ENCODE measurements around the gene KIF22. TPM values are rescaled to one million over a fixed set of nuclear protein-coding genes. Genes with fewer than 3 reads are reported as not detected.

KIF22 gene
- total RNA-seq, 1 experiment from 2014 or later, result 87.6 TPM

DNA sequence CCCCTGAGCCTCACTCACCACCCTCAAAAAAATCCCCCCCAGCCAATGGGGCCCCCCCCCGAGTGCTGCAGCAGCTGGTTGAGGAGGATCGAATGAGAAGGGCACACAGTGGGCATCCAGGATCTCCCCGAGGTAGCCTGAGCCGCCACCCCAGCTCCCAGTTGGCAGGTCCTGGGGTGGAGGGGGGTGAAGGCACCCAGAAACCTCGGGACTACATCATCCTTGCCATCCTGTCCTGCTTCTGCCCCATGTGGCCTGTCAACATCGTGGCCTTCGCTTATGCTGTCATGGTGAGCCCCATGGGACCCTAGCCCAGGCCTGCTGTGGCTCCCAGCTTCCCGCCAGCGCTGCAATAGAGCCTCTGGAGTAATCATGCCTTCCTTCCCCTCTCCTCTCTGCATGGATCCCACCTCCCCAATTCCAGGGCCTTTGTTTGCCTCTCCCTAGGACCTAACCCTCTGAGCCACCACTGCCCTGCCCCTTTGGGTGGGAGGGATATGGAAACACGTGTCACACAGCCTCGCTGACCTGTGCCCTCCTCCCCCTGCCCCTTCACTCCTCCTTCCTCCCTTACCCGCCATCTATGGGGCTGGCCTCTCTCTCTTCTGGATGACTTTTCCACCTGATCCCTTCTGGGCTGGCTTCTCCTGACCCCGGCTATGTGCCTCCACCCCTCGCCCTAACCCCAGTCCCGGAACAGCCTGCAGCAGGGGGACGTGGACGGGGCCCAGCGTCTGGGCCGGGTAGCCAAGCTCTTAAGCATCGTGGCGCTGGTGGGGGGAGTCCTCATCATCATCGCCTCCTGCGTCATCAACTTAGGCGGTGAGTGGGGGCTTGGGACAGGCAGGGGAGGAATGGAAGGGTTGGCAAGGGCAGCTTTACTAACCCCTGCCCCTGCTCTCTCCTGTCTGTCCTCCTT is 23.4 kb downstream of the KIF22 start:
- no TSS peak for BruUV-seq (replicated peaks)
- CTCF ChIA-PET, result no interaction called here
- Histone ChIP-seq H3K4me1 (ENCODE audit: insufficient read depth, low read length) (peaks cover 44% of the 10 kb centered on the region), H4K20me1 (ENCODE audit: low read length) (no peaks in the 10 kb centered on the region), H3K27me3 (ENCODE audit: low read length) (no peaks in the 10 kb centered on the region), H3K9ac (ENCODE audit: low read length) (no peak overlapping the region), H3K4me3 (ENCODE audit: low read length) (no peak overlapping the region), H3F3A (ENCODE audit: low read length, unreplicated experiment) (peaks cover 3% of the 10 kb centered on the region), H3K36me3 (ENCODE audit: low read depth, low read length) (no peaks in the 10 kb centered on the region; the same call in none of the 2 replicates), H3K9me3 (ENCODE audit: low read length) (no peaks in the 10 kb centered on the region), H3K4me2 (ENCODE audit: low read length) (no peak overlapping the region), H3K79me2 (ENCODE audit: low read length) (peaks cover 40% of the 10 kb centered on the region), H2AFZ (ENCODE audit: low read length) (no peak overlapping the region), H3K9me2 (replicated peaks; ENCODE audit: low read length) (no peaks in the 10 kb centered on the region), H3K27ac (ENCODE audit: low read length) (no peak overlapping the region)
- ATAC-seq (no peak), DNase-seq (no peak)
- TF ChIP-seq EZH2 (IDR thresholded peaks at IDR 0.05; ENCODE audit: low read length, unreplicated experiment), result no peak
- TF ChIP-seq, protein P1, sequence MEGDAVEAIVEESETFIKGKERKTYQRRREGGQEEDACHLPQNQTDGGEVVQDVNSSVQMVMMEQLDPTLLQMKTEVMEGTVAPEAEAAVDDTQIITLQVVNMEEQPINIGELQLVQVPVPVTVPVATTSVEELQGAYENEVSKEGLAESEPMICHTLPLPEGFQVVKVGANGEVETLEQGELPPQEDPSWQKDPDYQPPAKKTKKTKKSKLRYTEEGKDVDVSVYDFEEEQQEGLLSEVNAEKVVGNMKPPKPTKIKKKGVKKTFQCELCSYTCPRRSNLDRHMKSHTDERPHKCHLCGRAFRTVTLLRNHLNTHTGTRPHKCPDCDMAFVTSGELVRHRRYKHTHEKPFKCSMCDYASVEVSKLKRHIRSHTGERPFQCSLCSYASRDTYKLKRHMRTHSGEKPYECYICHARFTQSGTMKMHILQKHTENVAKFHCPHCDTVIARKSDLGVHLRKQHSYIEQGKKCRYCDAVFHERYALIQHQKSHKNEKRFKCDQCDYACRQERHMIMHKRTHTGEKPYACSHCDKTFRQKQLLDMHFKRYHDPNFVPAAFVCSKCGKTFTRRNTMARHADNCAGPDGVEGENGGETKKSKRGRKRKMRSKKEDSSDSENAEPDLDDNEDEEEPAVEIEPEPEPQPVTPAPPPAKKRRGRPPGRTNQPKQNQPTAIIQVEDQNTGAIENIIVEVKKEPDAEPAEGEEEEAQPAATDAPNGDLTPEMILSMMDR (conservative IDR thresholded peaks at IDR 0.05; ENCODE audit: low read depth, low read length), result no peak
- no peak for TF ChIP-seq EZH2phosphoT487 (IDR thresholded peaks at IDR 0.05; ENCODE audit: borderline replicate concordance, low read length)
- POLR2A ChIA-PET (ENCODE audit: unreplicated experiment), result no interaction called here
- intact Hi-C loops (cut with micrococcal nuclease), result no loop called here

DNA sequence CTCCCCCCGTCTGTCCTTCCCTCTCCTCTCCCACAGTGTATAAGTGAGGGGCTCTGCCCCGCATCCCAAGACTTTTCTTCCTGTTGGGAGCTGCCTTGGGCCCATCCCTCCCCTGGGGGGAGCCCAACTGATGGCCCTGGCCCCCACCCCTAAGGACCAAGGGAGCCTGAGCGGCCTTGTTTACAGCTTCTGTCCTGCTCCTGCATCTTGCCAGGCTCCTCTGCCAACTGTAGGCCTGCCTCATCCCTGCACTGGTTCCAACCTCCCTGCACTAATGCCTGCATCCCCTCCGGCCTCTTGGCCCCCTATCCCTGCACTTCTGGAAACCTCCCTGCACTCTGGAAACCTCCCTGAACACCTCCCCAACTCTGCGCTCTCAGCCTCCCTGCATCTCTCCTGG is 24.0 kb downstream of the KIF22 start:
- H3K27ac ChIP-seq (ENCODE audit: low read length), result no peak overlapping the region
- H3K36me3 ChIP-seq (ENCODE audit: low read depth, low read length), result no peaks in the 10 kb centered on the region; the same call in none of the 2 replicates
- H3F3A ChIP-seq (ENCODE audit: low read length, unreplicated experiment), result peaks cover 3% of the 10 kb centered on the region
- TF ChIP-seq EZH2phosphoT487 (IDR thresholded peaks at IDR 0.05; ENCODE audit: borderline replicate concordance, low read length) (no peak), EZH2 (IDR thresholded peaks at IDR 0.05; ENCODE audit: low read length, unreplicated experiment) (no peak)
- TF ChIP-seq, protein P1 (conservative IDR thresholded peaks at IDR 0.05; ENCODE audit: low read depth, low read length), result no peak
- H4K20me1 ChIP-seq (ENCODE audit: low read length), result no peaks in the 10 kb centered on the region
- ChIA-PET CTCF (no interaction called here), POLR2A (ENCODE audit: unreplicated experiment) (no interaction called here)
- no peak for DNase-seq
- no peak overlapping the region for H3K4me2 ChIP-seq (ENCODE audit: low read length)
- H3K79me2 ChIP-seq (ENCODE audit: low read length), result peaks cover 34% of the 10 kb centered on the region
- H3K9me3 ChIP-seq (ENCODE audit: low read length), result no peaks in the 10 kb centered on the region
- H3K9me2 ChIP-seq (replicated peaks; ENCODE audit: low read length), result no peaks in the 10 kb centered on the region
- peaks cover 43% of the 10 kb centered on the region for H3K4me1 ChIP-seq (ENCODE audit: insufficient read depth, low read length)
- no peak overlapping the region for H2AFZ ChIP-seq (ENCODE audit: low read length)
- intact Hi-C loops (cut with micrococcal nuclease), result no loop called here
- H3K4me3 ChIP-seq (ENCODE audit: low read length), result no peak overlapping the region
- H3K9ac ChIP-seq (ENCODE audit: low read length), result no peak overlapping the region
- ATAC-seq, result no peak
- BruUV-seq (replicated peaks), result no TSS peak
- H3K27me3 ChIP-seq (ENCODE audit: low read length), result no peaks in the 10 kb centered on the region

Data from PC-3 (cell line).